DND-41 (cell line): ENCODE measurements around the gene MDM1.

Experiments used
- ATAC-seq: fragments of 200-7000 bp; cut with Tn5 transposase; 3 replicates; pipeline ENCODE4 v1.9.1; 2021; ENCODE audit warnings: low read depth; ENCODE audit not compliant: insufficient read depth
- DNase-seq: peaks from one replicate; pipeline ENCODE4 v3.0.0-alpha.2; 2020
- H2AFZ ChIP-seq: 2 replicates; pipeline ENCODE4 v1.6.0; 2012; ENCODE audit warnings: low read depth, low read length
- H3K27ac ChIP-seq: 2 replicates; pipeline ENCODE4 v1.5.1; 2012; ENCODE audit warnings: low read length, inconsistent platforms
- H3K27me3 ChIP-seq: fragments of 200-600 bp; sonication (generic); 2 replicates; pipeline ENCODE4 v1.6.0; 2012; ENCODE audit warnings: low read length, mild to moderate bottlenecking, inconsistent platforms; ENCODE audit not compliant: insufficient read depth, poor library complexity
- H3K36me3 ChIP-seq: 2 replicates; pipeline ENCODE4 v1.5.1; 2012; ENCODE audit warnings: low read length, inconsistent platforms; ENCODE audit not compliant: insufficient read depth
- H3K4me1 ChIP-seq: 2 replicates; pipeline ENCODE4 v1.5.1; 2012; ENCODE audit warnings: mild to moderate bottlenecking, low read length; ENCODE audit not compliant: insufficient read depth
- H3K4me2 ChIP-seq: 2 replicates; pipeline ENCODE4 v1.6.0; 2012; ENCODE audit warnings: mild to moderate bottlenecking, moderate library complexity, low read length, inconsistent platforms; ENCODE audit not compliant: insufficient read depth
- H3K4me3 ChIP-seq, 2 experiments: fragments of 200-600 bp in 1 of 2; shearing (Covaris generic) in 1 of 2; 2 replicates each; pipeline ENCODE4 v1.5.1; 2012 to 2016; ENCODE audit warnings: inconsistent platforms in 2 of 2, low read length in 2 of 2, mild to moderate bottlenecking in 2 of 2, low read depth in 1 of 2, moderate library complexity in 1 of 2
- H3K79me2 ChIP-seq: 2 replicates; pipeline ENCODE4 v1.6.0; 2012; ENCODE audit warnings: low read length, inconsistent platforms; ENCODE audit not compliant: insufficient read depth
- H3K9ac ChIP-seq: 2 replicates; pipeline ENCODE4 v1.6.0; 2012; ENCODE audit warnings: low read depth, mild to moderate bottlenecking, inconsistent platforms, low read length, moderate library complexity
- H3K9me3 ChIP-seq: 2 replicates; pipeline ENCODE4 v1.5.1; 2012; ENCODE audit warnings: low read length, moderate library complexity, mild to moderate bottlenecking, inconsistent platforms; ENCODE audit not compliant: insufficient read depth, severe bottlenecking
- H4K20me1 ChIP-seq: 2 replicates; pipeline ENCODE4 v1.6.0; 2012; ENCODE audit warnings: low read length; ENCODE audit not compliant: insufficient read depth
- CTCF ChIP-seq: IDR thresholded peaks from 2 replicates; pipeline ENCODE4 v1.5.1; 2012; ENCODE audit warnings: borderline replicate concordance, low read length, moderate library complexity, mild to moderate bottlenecking; ENCODE audit not compliant: poor library complexity, severe bottlenecking; ENCODE audit errors: extremely low read depth
- EZH2 ChIP-seq: IDR thresholded peaks from 3 replicates; pipeline ENCODE4 v1.6.1; 2012; ENCODE audit warnings: borderline replicate concordance, low read depth, mild to moderate bottlenecking, moderate library complexity, low read length, inconsistent platforms; ENCODE audit not compliant: severe bottlenecking

The MDM1 gene

GRCh38 chr12:68354977-68355541 is 22.9 kb upstream of the MDM1 start:
- Histone ChIP-seq H3K9me3 (no peaks in the 10 kb centered on the region), H3K79me2 (no peaks in the 10 kb centered on the region), H3K27me3 (no peaks in the 10 kb centered on the region), H3K4me3 (no peak overlapping the region), H2AFZ (no peak overlapping the region), H3K4me1 (no peaks in the 10 kb centered on the region), H3K27ac (no peak overlapping the region), H4K20me1 (no peaks in the 10 kb centered on the region), H3K9ac (no peak overlapping the region), H3K36me3 (no peaks in the 10 kb centered on the region), H3K4me2 (no peak overlapping the region)
- DNase-seq (no peak), ATAC-seq (no peak)
- TF ChIP-seq CTCF (no peak), EZH2 (no peak)

GRCh38 chr12:68352067-68352466 is 19.9 kb upstream of the MDM1 start:
- no peaks in the 10 kb centered on the region for H3K4me1 ChIP-seq
- DNase-seq (no peak), ATAC-seq (no peak)
- no peaks in the 10 kb centered on the region for H3K36me3 ChIP-seq
- no peaks in the 10 kb centered on the region for H4K20me1 ChIP-seq
- H3K9ac ChIP-seq = no peak overlapping the region
- H3K27me3 ChIP-seq = peaks cover 3% of the 10 kb centered on the region
- no peak overlapping the region for H3K4me3 ChIP-seq
- no peaks in the 10 kb centered on the region for H3K79me2 ChIP-seq
- no peak overlapping the region for H2AFZ ChIP-seq
- no peak overlapping the region for H3K27ac ChIP-seq
- no peaks in the 10 kb centered on the region for H3K9me3 ChIP-seq
- TF ChIP-seq CTCF = no peak
- no peak for TF ChIP-seq EZH2
- no peak overlapping the region for H3K4me2 ChIP-seq

GRCh38 chr12:68350753-68351152 is 18.6 kb upstream of the MDM1 start:
- Histone ChIP-seq H2AFZ (no peak overlapping the region), H3K4me3 (no peak overlapping the region), H3K79me2 (no peaks in the 10 kb centered on the region), H3K27ac (no peak overlapping the region), H3K9ac (no peak overlapping the region), H3K4me1 (peaks cover under 1% of the 10 kb centered on the region; the same call in 1 of the 2 replicates), H3K36me3 (no peaks in the 10 kb centered on the region), H4K20me1 (no peaks in the 10 kb centered on the region), H3K9me3 (no peaks in the 10 kb centered on the region), H3K27me3 (peaks cover 3% of the 10 kb centered on the region), H3K4me2 (no peak overlapping the region)
- TF ChIP-seq EZH2 = no peak
- no peak for TF ChIP-seq CTCF
- ATAC-seq (no peak), DNase-seq (no peak)

- Histone ChIP-seq H3K36me3 (no peaks in the 10 kb centered on the region), H3K27me3 (peaks cover 3% of the 10 kb centered on the region), H3K4me1 (peaks cover 2% of the 10 kb centered on the region; the same call in 1 of the 2 replicates), H4K20me1 (no peaks in the 10 kb centered on the region), H3K9me3 (no peaks in the 10 kb centered on the region), H3K4me3 (no peak overlapping the region), H3K4me2 (no peak overlapping the region), H3K9ac (no peak overlapping the region), H3K79me2 (no peaks in the 10 kb centered on the region), H2AFZ (no peak overlapping the region), H3K27ac (no peak overlapping the region)
- DNase-seq (no peak), ATAC-seq (no peak)
- TF ChIP-seq EZH2 (no peak), CTCF (no peak)
These were observed 17.9 kb upstream of the MDM1 start for GRCh38 chr12:68349921-68350606.
